ENCODE measurements around the gene ITFG2.

The ITFG2 gene

GRCh38 chr12:2794191-2794735 is 18.2 kb upstream of the ITFG2 start:
- TF ChIP-seq CTCF (IDR thresholded peaks at IDR 0.05; ENCODE audit: low read depth, low read length) = no peak
- Histone ChIP-seq H3K27me3 (no peaks in the 10 kb centered on the region), H3K4me3 (ENCODE audit: low read depth, low read length) (peak overlapping the region; percentile 94), H3K9me3 (no peaks in the 10 kb centered on the region), H3K36me3 (peaks cover 33% of the 10 kb centered on the region), H3K4me1 (peaks cover 4% of the 10 kb centered on the region; the same call in 1 of the 2 replicates)
- DNase-seq = peak; percentile 18

DNA sequence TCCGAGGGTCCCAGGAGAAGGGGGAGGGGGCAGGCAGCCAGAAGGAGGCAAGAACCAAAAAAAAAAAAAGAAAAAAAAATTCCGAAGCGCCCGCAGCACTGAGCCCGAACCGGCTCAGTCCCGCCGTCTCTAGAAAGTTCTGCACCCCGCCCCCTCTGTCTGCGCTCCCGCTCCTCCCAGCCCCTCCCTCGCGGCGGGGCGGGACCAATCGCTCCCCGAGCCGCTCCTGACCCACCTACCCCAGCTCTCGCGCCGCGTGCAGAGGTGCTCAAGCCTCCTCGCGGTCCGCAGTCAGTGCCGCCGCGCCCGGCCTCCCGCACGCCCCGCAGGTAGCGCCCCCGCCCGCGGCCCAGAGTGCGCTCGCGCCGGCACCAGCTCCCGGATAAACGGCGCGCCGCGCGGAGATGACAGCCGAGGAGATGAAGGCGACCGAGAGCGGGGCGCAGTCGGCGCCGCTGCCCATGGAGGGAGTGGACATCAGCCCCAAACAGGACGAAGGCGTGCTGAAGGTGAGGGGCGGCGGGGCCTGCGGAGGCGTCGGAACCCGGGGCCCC is 17.7 kb upstream of the ITFG2 start, which contains the start of gene FKBP4:
FKBP4 (plus strand) TSS at position 235 of the 554 bp plus-strand sequence; CDS start at position 405, 170 bp downstream.
- Histone ChIP-seq H3K27me3 (no peaks in the 10 kb centered on the region), H3K36me3 (peaks cover 39% of the 10 kb centered on the region), H3K9me3 (no peaks in the 10 kb centered on the region), H3K4me3 (ENCODE audit: low read depth, low read length) (peak within 1 kb of the TSS; percentile 94), H3K4me1 (peaks cover 4% of the 10 kb centered on the region; the same call in 1 of the 2 replicates)
- DNase-seq = peak; percentile 87
- no peak for TF ChIP-seq CTCF (IDR thresholded peaks at IDR 0.05; ENCODE audit: low read depth, low read length)

DNA sequence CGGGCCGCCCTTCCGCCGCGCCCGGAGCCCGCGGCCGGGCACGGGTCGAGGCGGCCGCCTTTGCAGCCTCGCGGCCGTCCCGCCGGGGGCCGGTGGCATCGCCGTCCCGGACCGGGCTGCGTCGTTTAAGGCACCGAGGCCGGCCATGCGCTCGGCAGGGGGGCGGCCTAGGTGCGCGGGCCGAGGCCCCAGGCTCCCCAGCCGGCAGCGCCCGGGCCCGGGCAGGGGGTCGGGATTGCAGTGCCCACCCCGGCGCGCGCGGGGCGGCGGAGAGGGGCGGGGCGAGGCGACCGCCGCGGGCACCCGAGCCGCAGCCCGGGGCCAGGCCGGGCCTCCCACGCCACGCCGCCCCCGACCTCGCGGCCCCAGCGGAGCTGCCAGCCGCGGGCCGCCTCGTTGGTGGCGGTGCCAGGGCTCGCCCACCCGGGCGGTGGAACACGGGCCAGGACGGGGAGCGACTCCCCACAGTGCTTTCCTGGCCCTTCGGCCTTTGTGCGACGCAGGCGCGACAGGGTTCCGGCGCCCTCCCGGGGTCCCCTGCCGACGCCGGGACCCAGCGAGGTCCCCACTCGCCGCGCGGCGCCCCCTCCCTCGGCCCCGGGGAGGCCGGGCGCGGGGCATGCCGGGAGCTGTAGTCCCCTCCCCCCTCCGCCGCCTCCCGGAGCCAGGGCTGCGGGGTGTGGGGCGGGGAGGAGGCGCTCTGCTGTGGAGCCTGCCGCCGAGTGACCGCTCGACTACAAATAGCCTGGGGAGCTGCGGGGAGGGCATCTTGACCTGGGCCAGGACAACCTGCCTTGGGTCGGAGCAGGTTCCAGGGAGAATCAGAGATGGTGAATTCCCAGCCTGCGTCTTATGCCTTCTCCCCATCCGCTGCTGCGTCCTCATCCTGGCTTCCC is 16.9 kb upstream of the ITFG2 start:
- H3K4me1 ChIP-seq = peaks cover 4% of the 10 kb centered on the region; the same call in 1 of the 2 replicates
- no peak for TF ChIP-seq CTCF (IDR thresholded peaks at IDR 0.05; ENCODE audit: low read depth, low read length)
- no peaks in the 10 kb centered on the region for H3K9me3 ChIP-seq
- H3K36me3 ChIP-seq = peaks cover 46% of the 10 kb centered on the region
- no peaks in the 10 kb centered on the region for H3K27me3 ChIP-seq
- H3K4me3 ChIP-seq (ENCODE audit: low read depth, low read length) = peak overlapping the region; percentile 94
- DNase-seq = peak; percentile 79

DNA sequence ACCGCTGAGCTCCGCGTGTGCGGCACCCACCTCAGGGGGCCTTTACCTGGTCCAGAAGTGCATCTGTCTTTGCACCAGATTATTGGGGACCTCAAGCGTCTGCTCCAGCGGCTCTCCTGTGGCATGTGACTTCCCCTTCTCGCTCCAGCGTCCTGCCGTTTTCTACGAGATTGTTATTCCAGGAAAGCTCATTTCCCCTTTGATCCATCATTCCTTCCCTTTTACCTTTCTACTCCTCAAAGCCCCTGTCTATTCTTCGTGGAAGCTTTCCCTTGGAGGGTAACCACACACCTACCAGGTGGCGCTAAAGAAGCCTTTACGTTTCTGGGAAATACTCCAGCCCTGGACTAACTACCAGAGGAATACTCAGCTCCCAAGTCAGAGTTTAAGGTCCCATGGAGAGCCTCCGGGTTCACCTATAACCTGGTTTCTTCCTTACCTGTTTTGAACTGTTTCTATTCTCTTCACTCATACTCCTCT is 16.2 kb upstream of the ITFG2 start:
- peaks cover 4% of the 10 kb centered on the region; the same call in 1 of the 2 replicates for H3K4me1 ChIP-seq
- H3K27me3 ChIP-seq = no peaks in the 10 kb centered on the region
- no peak for TF ChIP-seq CTCF (IDR thresholded peaks at IDR 0.05; ENCODE audit: low read depth, low read length)
- no peaks in the 10 kb centered on the region for H3K9me3 ChIP-seq
- no peak for DNase-seq
- H3K36me3 ChIP-seq = peaks cover 53% of the 10 kb centered on the region
- peak overlapping the region; percentile 94 for H3K4me3 ChIP-seq (ENCODE audit: low read depth, low read length)

- Histone ChIP-seq H3K36me3 (peaks cover 69% of the 10 kb centered on the region), H3K27me3 (no peaks in the 10 kb centered on the region), H3K4me3 (ENCODE audit: low read depth, low read length) (no peak overlapping the region), H3K4me1 (peaks cover 4% of the 10 kb centered on the region; the same call in 1 of the 2 replicates), H3K9me3 (no peaks in the 10 kb centered on the region)
- peak; percentile 11 for TF ChIP-seq CTCF (IDR thresholded peaks at IDR 0.05; ENCODE audit: low read depth, low read length)
- no peak for DNase-seq
Measured at GRCh38 chr12:2797721-2798418, 14.6 kb upstream of the ITFG2 start.
